WI38 (cell line): ENCODE results near the gene TSR3.

ENCODE experiments used
- H3K4me3 ChIP-seq: 2 replicates; pipeline ENCODE4 v1.5.1; 2011; ENCODE audit warnings: low read depth, mild to moderate bottlenecking, control low read depth, low read length
- TF ChIP-seq, protein P1 (sequence below): IDR thresholded peaks from 2 replicates; pipeline ENCODE4 v1.5.1; 2012; ENCODE audit warnings: low read depth, mild to moderate bottlenecking, control low read depth, low read length

The TSR3 gene

DNA sequence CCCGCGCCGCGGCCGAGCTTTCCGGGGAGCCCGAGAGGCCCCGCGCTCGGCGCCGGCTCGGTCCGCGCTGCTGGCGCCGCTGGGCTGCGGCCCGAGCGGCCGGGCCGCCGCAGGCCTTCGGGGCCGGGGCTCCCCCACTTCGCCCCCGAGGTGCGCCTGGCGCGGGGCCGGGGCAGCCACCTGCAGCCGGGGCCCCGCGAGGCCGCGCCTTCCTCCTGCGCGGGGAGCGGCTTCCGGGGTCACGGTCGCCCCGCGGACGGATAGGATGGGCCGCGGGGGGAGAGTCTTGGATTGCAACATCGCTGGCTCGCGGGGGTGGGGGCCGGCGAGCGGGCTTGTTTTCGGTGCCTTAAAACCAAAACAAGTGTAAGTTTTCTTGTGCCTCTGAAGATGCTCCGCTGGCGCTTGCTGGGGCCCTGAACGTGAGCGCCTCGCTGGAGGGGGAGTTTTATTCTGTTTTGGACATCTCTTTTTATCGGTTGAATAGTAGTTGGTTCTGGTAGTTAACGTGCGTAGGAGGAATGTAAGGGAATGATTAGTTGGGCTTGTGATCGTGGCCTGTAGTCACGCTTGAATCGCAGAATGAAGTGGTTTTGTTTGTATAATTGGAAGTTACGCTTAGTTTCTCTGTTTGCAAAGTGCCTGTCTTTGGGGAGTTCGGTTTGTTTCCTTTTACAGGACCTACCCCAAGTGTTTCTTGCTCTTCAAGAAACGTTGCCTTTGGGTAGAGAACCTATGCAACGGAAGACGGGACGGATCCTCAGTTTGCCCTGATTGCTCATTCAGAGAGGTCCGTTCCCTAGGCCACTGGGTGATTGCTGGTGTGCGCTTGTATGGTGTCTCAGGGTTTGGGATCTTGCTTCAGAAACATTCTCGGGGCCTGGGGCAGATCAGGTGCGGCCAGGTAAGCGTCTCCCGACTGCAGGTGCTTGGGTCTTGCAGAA, 41.5 kb downstream of the TSR3 start:
- TF ChIP-seq, protein P1, sequence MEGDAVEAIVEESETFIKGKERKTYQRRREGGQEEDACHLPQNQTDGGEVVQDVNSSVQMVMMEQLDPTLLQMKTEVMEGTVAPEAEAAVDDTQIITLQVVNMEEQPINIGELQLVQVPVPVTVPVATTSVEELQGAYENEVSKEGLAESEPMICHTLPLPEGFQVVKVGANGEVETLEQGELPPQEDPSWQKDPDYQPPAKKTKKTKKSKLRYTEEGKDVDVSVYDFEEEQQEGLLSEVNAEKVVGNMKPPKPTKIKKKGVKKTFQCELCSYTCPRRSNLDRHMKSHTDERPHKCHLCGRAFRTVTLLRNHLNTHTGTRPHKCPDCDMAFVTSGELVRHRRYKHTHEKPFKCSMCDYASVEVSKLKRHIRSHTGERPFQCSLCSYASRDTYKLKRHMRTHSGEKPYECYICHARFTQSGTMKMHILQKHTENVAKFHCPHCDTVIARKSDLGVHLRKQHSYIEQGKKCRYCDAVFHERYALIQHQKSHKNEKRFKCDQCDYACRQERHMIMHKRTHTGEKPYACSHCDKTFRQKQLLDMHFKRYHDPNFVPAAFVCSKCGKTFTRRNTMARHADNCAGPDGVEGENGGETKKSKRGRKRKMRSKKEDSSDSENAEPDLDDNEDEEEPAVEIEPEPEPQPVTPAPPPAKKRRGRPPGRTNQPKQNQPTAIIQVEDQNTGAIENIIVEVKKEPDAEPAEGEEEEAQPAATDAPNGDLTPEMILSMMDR = no peak
- H3K4me3 ChIP-seq = peak overlapping the region; percentile 80

GRCh38 chr16:1308977-1309885, 42.4 kb downstream of the TSR3 start, which contains the start of gene UBE2I:
Gene UBE2I, plus strand, starts transcription at chr16:1309636. Its CDS starts 4,395 bp downstream, at chr16:1314031.
- TF ChIP-seq, protein P1 = no peak
- peak within 1 kb of the TSS; percentile 80 for H3K4me3 ChIP-seq

DNA sequence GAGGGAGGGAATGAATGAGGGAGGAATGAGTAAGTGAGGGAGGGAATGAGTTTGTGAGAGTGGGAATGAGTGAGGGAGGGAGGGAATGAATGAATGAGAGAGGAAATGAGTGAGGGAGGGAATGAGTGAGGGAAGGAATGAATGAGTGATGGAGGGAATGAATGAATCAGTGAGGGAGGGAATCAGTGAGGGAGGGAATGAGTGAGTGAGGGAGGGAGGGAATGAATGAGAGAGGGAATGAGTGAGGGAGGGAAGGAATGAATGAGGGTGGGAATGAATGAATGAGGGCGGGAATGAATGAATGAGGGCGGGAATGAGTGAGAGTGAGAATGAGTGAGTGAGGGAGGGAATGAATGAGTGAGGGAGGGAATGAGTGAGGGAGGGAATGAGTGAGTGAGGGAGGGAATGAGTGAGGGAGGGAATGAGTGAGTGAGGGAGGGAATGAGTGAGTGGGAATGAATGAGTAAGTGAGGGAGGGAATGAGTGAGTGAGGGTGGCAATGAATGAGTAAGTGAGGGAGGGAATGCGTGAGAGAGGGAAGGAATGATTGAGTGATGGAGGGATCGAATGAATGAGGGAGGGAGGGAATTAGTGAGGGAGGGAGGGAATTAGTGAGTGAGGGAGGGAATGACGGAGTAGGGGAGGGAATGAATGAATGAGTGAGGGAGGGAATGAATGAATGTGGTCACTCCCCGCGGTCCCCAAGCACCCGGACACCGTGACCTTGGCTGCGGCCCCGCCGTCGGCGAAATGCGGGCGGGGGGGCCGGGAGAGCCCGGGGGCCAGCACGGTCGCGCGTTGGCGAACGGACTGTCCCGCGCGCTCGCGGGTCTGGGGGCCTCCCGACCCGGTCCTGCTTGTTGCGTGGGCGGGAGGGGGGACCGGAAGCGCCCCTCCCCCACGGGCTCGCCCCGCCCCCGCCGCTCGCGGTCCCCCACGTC, 43.4 kb downstream of the TSR3 start:
- H3K4me3 ChIP-seq = peak overlapping the region; percentile 64
- TF ChIP-seq, protein P1 = no peak

DNA sequence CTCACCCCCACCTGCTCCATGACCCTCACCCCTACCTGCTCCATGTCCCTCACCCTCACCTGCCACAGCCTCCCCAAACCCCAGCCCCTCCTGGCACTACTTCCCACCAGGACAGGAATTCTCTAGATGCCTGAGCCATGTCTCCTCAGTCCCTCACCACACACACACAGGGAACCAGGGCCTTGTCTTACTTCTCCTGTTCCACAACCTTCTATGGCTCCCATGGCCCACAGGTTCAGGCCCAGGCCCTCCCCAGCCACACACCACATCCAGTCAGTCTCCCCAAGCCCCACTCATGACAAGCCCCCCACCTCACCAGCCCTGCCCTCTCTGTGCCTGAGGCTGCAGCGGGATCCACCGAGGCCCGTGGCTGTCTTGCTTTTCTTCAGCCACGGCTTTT, 45.3 kb downstream of the TSR3 start:
- H3K4me3 ChIP-seq = no peak overlapping the region
- TF ChIP-seq, protein P1 = no peak

DNA sequence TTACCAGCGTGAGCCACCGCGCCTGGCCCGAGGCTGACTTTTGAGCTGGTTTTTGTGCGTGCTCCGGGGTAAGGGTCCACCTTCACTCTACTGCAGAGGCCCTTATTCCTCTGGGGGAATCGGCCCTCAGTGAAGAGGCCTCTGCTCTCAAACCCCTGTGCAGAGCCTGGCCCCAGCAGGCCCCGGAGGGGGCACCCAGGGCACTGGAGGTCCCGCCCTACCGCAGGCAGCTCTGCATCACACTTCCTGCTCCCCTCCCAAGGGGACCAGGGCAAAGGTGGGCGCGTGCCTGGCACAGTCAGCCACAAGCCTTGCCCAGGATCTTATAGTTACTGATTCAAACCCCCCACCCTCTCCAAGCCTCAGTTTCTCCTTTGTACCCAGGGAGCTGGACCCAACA, 45.9 kb downstream of the TSR3 start:
- no peak overlapping the region for H3K4me3 ChIP-seq
- TF ChIP-seq, protein P1 = no peak

GRCh38 chr16:1301562-1301961, 50.1 kb downstream of the TSR3 start:
- no peak overlapping the region for H3K4me3 ChIP-seq
- TF ChIP-seq, protein P1 = no peak
